A204.1 (cell line): ENCODE measurements around the gene AKIRIN2.
A peak's percentile ranks its signal among the peaks of the same experiment; 100 is the strongest.
"Not testable (repeated sequence)": the region's sequence is repeated elsewhere in the genome, so short reads cannot be mapped to it uniquely, and the experiment has no call there.

ENCODE experiments used
- FAIRE-seq: peaks from 2 replicates; lab custom pipeline; 2012; peaks lifted over from hg19 to GRCh38; lab: Jason Lieb, UNC

The AKIRIN2 gene

GRCh38 chr6:87718662-87719433, 16.8 kb upstream of the AKIRIN2 start:
- FAIRE-seq = no peak

- no peak for FAIRE-seq
Measured at GRCh38 chr6:87716928-87717614, 15.0 kb upstream of the AKIRIN2 start.

GRCh38 chr6:87714093-87714842, 12.2 kb upstream of the AKIRIN2 start:
- no peak for FAIRE-seq

- FAIRE-seq = not testable (repeated sequence)
Measured at GRCh38 chr6:87712713-87713112, 10.7 kb upstream of the AKIRIN2 start.

GRCh38 chr6:87710090-87710489, 8.1 kb upstream of the AKIRIN2 start:
- no peak for FAIRE-seq

GRCh38 chr6:87708581-87709427, 6.8 kb upstream of the AKIRIN2 start:
- not testable (repeated sequence) for FAIRE-seq

GRCh38 chr6:87706187-87706966, 4.3 kb upstream of the AKIRIN2 start:
- FAIRE-seq = no peak

- no peak for FAIRE-seq
Measured at GRCh38 chr6:87705070-87705691, 3.1 kb upstream of the AKIRIN2 start.

- not testable (repeated sequence) for FAIRE-seq
Measured at GRCh38 chr6:87703039-87703438, 1.0 kb upstream of the AKIRIN2 start.

- no peak for FAIRE-seq
Measured at GRCh38 chr6:87702589-87702945, 534 bp upstream of the AKIRIN2 start.

GRCh38 chr6:87701344-87701675, 723 bp downstream of the AKIRIN2 start:
- FAIRE-seq = no peak

- peak; percentile 65 for FAIRE-seq
Measured at GRCh38 chr6:87700397-87701343, 1.4 kb downstream of the AKIRIN2 start.

GRCh38 chr6:87699576-87699975, 2.5 kb downstream of the AKIRIN2 start:
- FAIRE-seq = no peak

GRCh38 chr6:87698547-87699006, 3.5 kb downstream of the AKIRIN2 start:
- no peak for FAIRE-seq

- peak; percentile 54 for FAIRE-seq
Measured at GRCh38 chr6:87697581-87698546, 4.2 kb downstream of the AKIRIN2 start.

- not testable (repeated sequence) for FAIRE-seq
Measured at GRCh38 chr6:87696817-87697216, 5.2 kb downstream of the AKIRIN2 start.

- no peak for FAIRE-seq
Measured at GRCh38 chr6:87692086-87692485, 9.9 kb downstream of the AKIRIN2 start.

GRCh38 chr6:87690441-87690840, 11.6 kb downstream of the AKIRIN2 start:
- no peak for FAIRE-seq
